NCI-H774 (cell line): ENCODE results near the gene ACAP3.

ENCODE experiments used
- DNase-seq: peaks from one replicate; lab custom pipeline; 2025; lab: John Stamatoyannopoulos, UW

The ACAP3 gene

GRCh38 chr1:1244192-1244811 lies 63.4 kb downstream of the ACAP3 start:
- no peak for DNase-seq

DNA sequence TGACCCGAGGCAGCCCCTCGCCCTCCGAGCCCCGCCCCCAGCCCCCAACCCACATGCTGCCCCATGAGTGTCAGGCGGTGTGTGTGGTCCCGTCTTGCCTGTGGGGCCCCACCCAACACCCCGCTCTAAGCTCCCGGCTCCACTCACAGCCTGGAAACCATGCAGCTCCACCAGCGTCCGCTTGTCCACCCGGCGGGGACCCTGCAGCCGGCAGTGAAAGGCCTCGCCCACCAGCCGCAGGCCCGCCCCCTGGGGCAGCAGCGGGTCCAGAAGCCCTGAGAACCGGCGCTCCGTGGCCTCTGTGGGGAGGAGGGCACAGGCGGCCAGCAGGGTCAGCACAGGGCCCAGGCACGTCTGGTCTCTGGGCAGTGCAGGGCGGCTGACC lies 63.9 kb downstream of the ACAP3 start:
- DNase-seq: no peak

DNA sequence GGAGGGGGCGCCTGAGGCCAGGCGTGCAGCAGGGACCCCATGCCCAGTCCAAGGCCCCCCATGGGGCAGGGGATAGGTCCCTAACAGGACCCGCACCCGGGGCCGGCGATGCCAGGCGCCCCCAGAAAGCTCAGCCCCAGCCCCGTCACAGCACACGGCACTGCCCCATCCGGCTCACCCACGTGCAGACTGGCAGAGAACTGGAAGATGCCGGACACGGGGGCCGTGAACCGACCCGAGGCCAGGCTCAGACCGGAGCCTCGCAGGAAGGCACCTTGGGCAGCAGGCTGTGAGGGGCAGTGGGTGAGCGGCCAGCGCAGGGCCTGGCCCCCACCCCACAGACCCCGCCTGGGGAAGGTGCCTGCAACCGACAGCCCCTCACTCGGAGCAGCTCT lies 64.5 kb downstream of the ACAP3 start:
- no peak for DNase-seq

DNA sequence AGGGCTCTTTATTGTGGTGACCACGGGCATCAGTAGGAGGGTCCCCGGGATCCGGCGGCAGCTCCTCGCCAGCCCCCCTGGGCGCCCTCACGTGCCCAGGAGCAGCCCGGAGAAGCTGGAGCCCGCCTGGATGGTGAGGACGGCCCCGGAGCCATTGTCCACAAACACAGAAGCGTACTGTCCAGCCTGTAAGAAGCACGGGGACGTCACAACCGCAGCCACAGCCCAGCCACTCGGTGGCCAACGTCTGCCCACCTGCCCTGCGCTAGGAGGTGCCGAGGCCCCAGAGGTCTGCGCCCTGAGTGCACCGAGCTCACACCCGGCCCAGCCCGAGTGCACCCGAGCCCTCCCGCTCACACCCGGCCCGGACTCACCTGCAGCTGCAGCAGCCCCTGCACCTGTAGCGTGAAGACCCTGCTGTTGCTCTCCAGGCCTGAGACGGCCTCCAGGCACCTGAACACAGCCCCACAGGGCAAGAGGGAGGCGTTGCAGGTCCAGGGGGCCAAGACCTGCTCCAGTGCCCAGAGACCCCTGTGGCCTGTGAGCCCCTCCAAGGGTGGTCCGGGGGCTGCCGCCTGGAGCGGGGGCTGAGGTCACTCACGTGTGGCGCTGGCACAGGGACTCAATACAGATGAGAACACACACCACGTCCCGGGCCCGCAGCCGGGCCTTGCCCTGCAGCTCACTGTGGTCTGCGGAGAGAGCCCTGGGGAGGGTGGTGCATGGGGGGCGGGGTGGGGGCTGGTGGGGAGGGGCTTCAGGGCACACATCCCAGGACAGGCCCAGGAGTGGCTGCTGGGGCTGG lies 65.1 kb downstream of the ACAP3 start:
- no peak for DNase-seq
